ENCODE results near the gene CTNNB1. TPM values are rescaled to one million over a fixed set of nuclear protein-coding genes. Genes with fewer than 3 reads are reported as not detected.

Gene CTNNB1
- total and polyA plus RNA-seq, 2 of the 13 experiments (the other 11 are each of a cell fraction or from before 2014, with no cell fraction given), result 398 to 489 TPM

GRCh38 chr3:41247055-41248004 is 48.0 kb downstream of the CTNNB1 start (continued):
- TF ChIP-seq ZFP82 (CRISPR knock-in tag; IDR thresholded peaks at IDR 0.05; ENCODE audit: borderline replicate concordance), result no peak
- no peak for TF ChIP-seq ZNF562 (CRISPR knock-in tag; IDR thresholded peaks at IDR 0.05; ENCODE audit: borderline replicate concordance)
- no peak for TF ChIP-seq HBP1 (CRISPR knock-in tag; IDR thresholded peaks at IDR 0.05; ENCODE audit: low read depth)
- no peak for TF ChIP-seq ETS1 (CRISPR knock-in tag; IDR thresholded peaks at IDR 0.05)
- TF ChIP-seq SALL2 (CRISPR knock-in tag; IDR thresholded peaks at IDR 0.05), result peak; percentile 39; the same call in 1 of the 2 replicates
- TF ChIP-seq ZNF646 (CRISPR knock-in tag; IDR thresholded peaks at IDR 0.05), result no peak
- peak; percentile 67 for TF ChIP-seq FOSL2 (CRISPR knock-in tag; IDR thresholded peaks at IDR 0.05)
- TF ChIP-seq SKIL (CRISPR knock-in tag; IDR thresholded peaks at IDR 0.05; ENCODE audit: borderline replicate concordance), result peak; percentile 95
- 0 out of 2 replicates have a peak, but pooled peaks have one; percentile 29 for TF ChIP-seq ZSCAN9 (CRISPR knock-in tag; IDR thresholded peaks at IDR 0.05; ENCODE audit: borderline replicate concordance)
- no peak for TF ChIP-seq ZNF691 (CRISPR knock-in tag; IDR thresholded peaks at IDR 0.05; ENCODE audit: borderline replicate concordance, low read depth)
- TF ChIP-seq SSRP1 (CRISPR knock-in tag; IDR thresholded peaks at IDR 0.05), result peak; percentile 62; the same call in 1 of the 2 replicates
- TF ChIP-seq ZNF850 (CRISPR knock-in tag; conservative IDR thresholded peaks at IDR 0.05), result no peak
- TF ChIP-seq SNAPC5 (CRISPR knock-in tag; IDR thresholded peaks at IDR 0.05; ENCODE audit: borderline replicate concordance), result no peak
- no peak for TF ChIP-seq ZNF547 (CRISPR knock-in tag; IDR thresholded peaks at IDR 0.05)

All from HepG2 (cell line).